CD14-positive monocyte (primary cell): ENCODE measurements around the gene GLOD5. TPM values are rescaled to one million over a fixed set of nuclear protein-coding genes. Genes with fewer than 3 reads are reported as not detected.

ENCODE experiments used
- DNase-seq, 3 donors: peaks; one replicate each; pipeline ENCODE4 v3.0.0-alpha.2; 2011 to 2022
- H2AFZ ChIP-seq: 2 replicates; pipeline ENCODE4 v1.6.0; 2012; ENCODE audit warnings: mild to moderate bottlenecking, low read depth, low read length, inconsistent platforms; ENCODE audit not compliant: insufficient read depth, poor library complexity, severe bottlenecking
- H3K27ac ChIP-seq, 2 donors: 1 replicate in 1 of 2; 2 replicates in 1 of 2; pipeline ENCODE4 v1.5.1; 2012 to 2013; ENCODE audit warnings: low read length in 2 of 2, control low read depth in 1 of 2, inconsistent platforms in 1 of 2, low read depth in 1 of 2, mild to moderate bottlenecking in 1 of 2
- H3K27me3 ChIP-seq, 2 donors: one replicate each; pipeline versions ENCODE4 v1.6.0 to v1.6.1; 2011 to 2013; ENCODE audit warnings: low read length in 2 of 2; ENCODE audit not compliant: control insufficient read depth in 2 of 2, insufficient read depth in 2 of 2
- H3K36me3 ChIP-seq, 2 donors: replicated peaks in 1 of 2; 1 replicate in 1 of 2; 2 replicates in 1 of 2; pipeline versions ENCODE4 v1.5.1 to v1.6.1; 2012 to 2013; ENCODE audit warnings: low read length in 2 of 2, control low read depth in 1 of 2, inconsistent platforms in 1 of 2, mild to moderate bottlenecking in 1 of 2; ENCODE audit not compliant: insufficient read depth in 2 of 2, control insufficient read depth in 1 of 2
- H3K4me1 ChIP-seq, 2 donors: 1 replicate in 1 of 2; 2 replicates in 1 of 2; pipeline versions ENCODE4 v1.5.1 to v1.6.1; 2012 to 2013; ENCODE audit warnings: low read length in 2 of 2, control low read depth in 1 of 2, inconsistent platforms in 1 of 2, mild to moderate bottlenecking in 1 of 2, moderate library complexity in 1 of 2; ENCODE audit not compliant: insufficient read depth in 2 of 2, control insufficient read depth in 1 of 2
- H3K4me2 ChIP-seq: replicated peaks from 2 replicates; pipeline ENCODE3; 2012; ENCODE audit warnings: low read length, moderate library complexity, mild to moderate bottlenecking; ENCODE audit not compliant: poor library complexity, severe bottlenecking; ENCODE audit errors: extremely low read depth
- H3K4me3 ChIP-seq, 3 experiments: fragments of 200-600 bp in 1 of 3; sonication (generic) in 1 of 3; replicated peaks in 1 of 3; 1 replicate in 2 of 3; 2 replicates in 1 of 3; pipeline ENCODE4 v1.5.1; 2011 to 2013; ENCODE audit warnings: low read length in 3 of 3, mild to moderate bottlenecking in 3 of 3, control low read depth in 2 of 3, low read depth in 2 of 3, inconsistent platforms in 1 of 3, moderate library complexity in 1 of 3
- H3K79me2 ChIP-seq: 2 replicates; pipeline ENCODE4 v1.6.0; 2012; ENCODE audit warnings: mild to moderate bottlenecking, control low read depth, inconsistent platforms, low read length, moderate library complexity; ENCODE audit not compliant: insufficient read depth
- H3K9ac ChIP-seq: 2 replicates; pipeline ENCODE4 v1.6.0; 2017; ENCODE audit warnings: low read length, mild to moderate bottlenecking; ENCODE audit not compliant: insufficient read depth, poor library complexity, severe bottlenecking
- H3K9me3 ChIP-seq, 2 donors: replicated peaks in 1 of 2; 1 replicate in 1 of 2; 2 replicates in 1 of 2; pipeline versions ENCODE4 v1.5.1 to v1.6.1; 2012 to 2013; ENCODE audit warnings: low read length in 2 of 2, control low read depth in 1 of 2; ENCODE audit not compliant: control insufficient read depth in 1 of 2, insufficient read depth in 1 of 2
- H4K20me1 ChIP-seq: 2 replicates; pipeline ENCODE4 v1.6.0; 2012; ENCODE audit warnings: mild to moderate bottlenecking, low read length, control low read depth, moderate library complexity; ENCODE audit not compliant: insufficient read depth
- H3K27ac Mint-ChIP-seq, 7 donors: one replicate each; pipeline ENCODE4 v1.8.0; 2020; ENCODE audit warnings: mild to moderate bottlenecking in 7 of 7, mixed read lengths in 7 of 7, moderate library complexity in 6 of 7, inconsistent platforms in 2 of 7
- H3K27me3 Mint-ChIP-seq, 3 donors: one replicate each; pipeline ENCODE4 v1.8.0; 2021 to 2022; ENCODE audit warnings: low read depth in 3 of 3, mild to moderate bottlenecking in 3 of 3, mixed read lengths in 3 of 3, moderate library complexity in 3 of 3, inconsistent platforms in 1 of 3
- H3K36me3 Mint-ChIP-seq, 2 donors: one replicate each; pipeline ENCODE4 v1.8.0; 2020; ENCODE audit warnings: mixed read lengths in 2 of 2, inconsistent platforms in 1 of 2, mild to moderate bottlenecking in 1 of 2
- H3K4me1 Mint-ChIP-seq: one replicate; pipeline ENCODE4 v1.8.0; 2020; ENCODE audit warnings: mild to moderate bottlenecking, mixed read lengths
- H3K4me3 Mint-ChIP-seq, 2 donors: one replicate each; pipeline ENCODE4 v1.8.0; 2020; ENCODE audit warnings: mild to moderate bottlenecking in 2 of 2, mixed read lengths in 2 of 2, moderate library complexity in 1 of 2
- H3K9me3 Mint-ChIP-seq, 7 donors: one replicate each; pipeline ENCODE4 v1.8.0; 2020 to 2022; ENCODE audit warnings: mixed read lengths in 7 of 7, mild to moderate bottlenecking in 6 of 7, moderate library complexity in 6 of 7, inconsistent platforms in 2 of 7
- CTCF ChIP-seq: fragments of 200-600 bp; IDR thresholded peaks from one replicate; pipeline ENCODE4 v1.8.0; 2022; ENCODE audit warnings: antibody characterized with exemption, mild to moderate bottlenecking
- WGBS: methylation state at CpG from one replicate; pipeline ENCODE4 v1.1.5; 2013; ENCODE audit warnings: missing lambda C conversion rate; ENCODE audit not compliant: insufficient coverage; 5-methylcytosine and 5-hydroxymethylcytosine counted together
- intact Hi-C, 2 donors: fragments of 100-400 bp; cut with micrococcal nuclease; formaldehyde crosslinking; loops; one replicate each; pipeline versions ENCODE4 v1.15.0 to v1.15.1; 2023
- polyA plus RNA-seq, 3 donors: library from polyadenylated mRNA; depleted of rRNA in 1 of 3; unstranded in 2 of 3; stranded (reverse) in 1 of 3; fragments of 300-500 nt in 2 of 3; fragments of >200 nt in 1 of 3; fragmentation: Illumina TruSeq in 2 of 3; gene quantifications; 1 replicate in 2 of 3; 2 replicates in 1 of 3; pipeline ENCODE4 v1.2.3, GENCODE V29; 2012 to 2021

The GLOD5 gene
- polyA plus RNA-seq, 3 donors: not detected

DNA sequence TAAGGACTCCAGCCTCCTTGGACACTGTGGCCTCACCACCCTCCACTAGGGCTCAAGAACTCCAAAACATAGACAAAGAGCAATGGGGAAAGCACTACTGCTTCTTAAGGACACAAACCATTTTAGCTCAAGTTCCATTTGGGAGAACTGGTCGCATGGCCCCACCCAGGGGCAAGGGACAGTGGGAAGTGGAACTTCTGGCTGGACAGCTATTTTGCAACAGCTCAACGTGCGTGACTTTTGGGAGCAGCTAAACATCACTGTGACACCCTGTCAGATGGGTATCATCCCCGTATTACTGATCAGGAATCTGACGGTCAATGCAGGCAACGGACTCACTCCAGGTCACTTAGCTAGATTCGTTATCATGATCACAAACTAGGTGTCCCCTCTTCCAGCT lies 9.0 kb upstream of the GLOD5 start:
- Histone ChIP-seq H2AFZ (peak overlapping the region; percentile 50), H3K9me3 (no peaks in the 10 kb centered on the region), H3K4me3 (no peak overlapping the region), H3K79me2 (no peaks in the 10 kb centered on the region), H4K20me1 (no peaks in the 10 kb centered on the region), H3K4me1 (peaks cover 13 to 20% of the 10 kb centered on the region in 2 donors), H3K36me3 (no peaks in the 10 kb centered on the region), H3K4me2 (no peak overlapping the region), H3K27ac (peak overlapping the region in 1 of 2 donors; percentile 20), H3K27me3 (no peaks in the 10 kb centered on the region), H3K9ac (no peak overlapping the region)
- Mint-ChIP-seq H3K9me3 (peaks cover 0 to 9% (median 0%) of the 10 kb centered on the region in 7 donors), H3K4me3 (no peak overlapping the region), H3K27ac (no peak overlapping the region), H3K36me3 (no peaks in the 10 kb centered on the region), H3K27me3 (peaks cover 0 to 7% (median 0%) of the 10 kb centered on the region in 3 donors), H3K4me1 (peaks cover 22% of the 10 kb centered on the region)
- intact Hi-C loops: no loop called here
- 0% methylated on average over 4 of the region's 7 CpGs for WGBS
- DNase-seq: peak in 2 of 3 donors; percentile 5 to 10
- no peak for TF ChIP-seq CTCF

- Mint-ChIP-seq H3K4me1 (peaks cover 22% of the 10 kb centered on the region), H3K27me3 (peaks cover 0 to 7% (median 0%) of the 10 kb centered on the region in 3 donors), H3K4me3 (no peak overlapping the region), H3K36me3 (no peaks in the 10 kb centered on the region), H3K27ac (peak overlapping the region in 1 of 7 donors; percentile 11), H3K9me3 (peaks cover 0 to 7% (median 0%) of the 10 kb centered on the region in 7 donors)
- intact Hi-C loops: no loop called here
- WGBS: 100% methylated on average over 1 of the region's 8 CpGs
- TF ChIP-seq CTCF: no peak
- Histone ChIP-seq H3K4me1 (peaks cover 13 to 20% of the 10 kb centered on the region in 2 donors), H4K20me1 (no peaks in the 10 kb centered on the region), H2AFZ (no peak overlapping the region), H3K79me2 (no peaks in the 10 kb centered on the region), H3K36me3 (no peaks in the 10 kb centered on the region), H3K4me3 (no peak overlapping the region), H3K9me3 (no peaks in the 10 kb centered on the region), H3K4me2 (no peak overlapping the region), H3K9ac (no peak overlapping the region), H3K27ac (no peak overlapping the region), H3K27me3 (no peaks in the 10 kb centered on the region)
- no peak for DNase-seq
Observed at GRCh38 chrX:48753708-48754228, 7.8 kb upstream of the GLOD5 start.
